Tibial nerve (tissue), 4 donors: Measurements from ENCODE around the gene SMIM22.

Source experiments
- EP300 ChIP-seq, 2 donors: sonication (generic); formaldehyde crosslinking; IDR thresholded peaks; one replicate each; pipeline ENCODE4 v1.6.1; 2017; ENCODE audit warnings: antibody characterized with exemption in 2 of 2, mild to moderate bottlenecking in 1 of 2
- TF ChIP-seq, protein P1 (sequence below), 5 experiments: fragments of 200-600 bp in 3 of 5; fragments of 450-650 bp in 2 of 5; sonication (generic) in 3 of 5; IDR thresholded peaks; one replicate each; pipeline ENCODE4 v1.5.1; 2016 to 2019; ENCODE audit warnings: antibody characterized with exemption in 5 of 5, mild to moderate bottlenecking in 3 of 5, moderate library complexity in 2 of 5

DNA sequence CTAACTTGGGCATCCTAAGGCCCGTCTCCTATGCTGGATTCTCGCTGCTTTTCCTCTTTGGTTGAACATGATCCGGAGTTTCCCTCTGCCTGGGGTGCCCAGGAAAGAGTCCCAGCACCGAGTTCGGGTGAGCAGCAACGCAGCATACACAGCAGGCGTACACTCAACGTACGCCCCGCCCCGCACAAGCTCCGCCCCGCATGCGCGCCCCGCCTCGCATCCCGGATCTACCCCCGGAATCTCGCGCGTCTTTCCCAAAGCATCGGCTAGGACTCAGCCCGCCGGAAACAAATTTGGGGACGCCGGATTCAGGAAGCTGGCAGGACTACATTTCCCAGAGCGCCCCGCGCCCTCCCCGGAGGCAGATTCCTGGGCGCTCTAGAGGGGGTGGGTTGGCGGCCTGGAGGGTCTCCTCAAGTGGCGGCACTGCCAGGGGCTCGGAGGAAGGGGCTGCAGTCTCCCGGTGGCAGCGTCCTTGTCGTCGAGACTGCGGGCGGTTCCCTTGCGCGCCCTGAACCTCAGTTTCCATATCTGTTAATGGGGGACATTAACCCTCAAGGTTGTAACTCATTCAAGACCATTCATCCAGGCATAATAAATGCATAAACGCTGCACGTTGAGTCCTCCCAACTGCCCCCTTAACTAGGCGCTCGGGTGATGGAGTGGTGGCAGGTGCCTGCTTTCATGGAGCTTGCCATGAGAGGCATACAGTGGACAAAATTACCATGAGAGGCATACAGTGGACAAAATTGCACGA is 26.4 kb upstream of the SMIM22 start:
- TF ChIP-seq, protein P1, sequence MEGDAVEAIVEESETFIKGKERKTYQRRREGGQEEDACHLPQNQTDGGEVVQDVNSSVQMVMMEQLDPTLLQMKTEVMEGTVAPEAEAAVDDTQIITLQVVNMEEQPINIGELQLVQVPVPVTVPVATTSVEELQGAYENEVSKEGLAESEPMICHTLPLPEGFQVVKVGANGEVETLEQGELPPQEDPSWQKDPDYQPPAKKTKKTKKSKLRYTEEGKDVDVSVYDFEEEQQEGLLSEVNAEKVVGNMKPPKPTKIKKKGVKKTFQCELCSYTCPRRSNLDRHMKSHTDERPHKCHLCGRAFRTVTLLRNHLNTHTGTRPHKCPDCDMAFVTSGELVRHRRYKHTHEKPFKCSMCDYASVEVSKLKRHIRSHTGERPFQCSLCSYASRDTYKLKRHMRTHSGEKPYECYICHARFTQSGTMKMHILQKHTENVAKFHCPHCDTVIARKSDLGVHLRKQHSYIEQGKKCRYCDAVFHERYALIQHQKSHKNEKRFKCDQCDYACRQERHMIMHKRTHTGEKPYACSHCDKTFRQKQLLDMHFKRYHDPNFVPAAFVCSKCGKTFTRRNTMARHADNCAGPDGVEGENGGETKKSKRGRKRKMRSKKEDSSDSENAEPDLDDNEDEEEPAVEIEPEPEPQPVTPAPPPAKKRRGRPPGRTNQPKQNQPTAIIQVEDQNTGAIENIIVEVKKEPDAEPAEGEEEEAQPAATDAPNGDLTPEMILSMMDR (IDR thresholded peaks at IDR 0.05) = no peak
- TF ChIP-seq EP300 (IDR thresholded peaks at IDR 0.05) = peak; percentile 90 to 91
